ENCODE measurements around the gene ZNG1B. TPM values are rescaled to one million over a fixed set of nuclear protein-coding genes. Genes with fewer than 3 reads are reported as not detected.
A peak's percentile ranks its signal among the peaks of the same experiment; 100 is the strongest.

The ZNG1B gene
- total and polyA plus RNA-seq, 9 of the 15 experiments (the other 6 are each of a cell fraction or from before 2014, with no cell fraction given): 37.4 to 108 (median 45.0) TPM

GRCh38 chr2:113541204-113541975 is 103.9 kb downstream of the ZNG1B start (continued):
- TF ChIP-seq E2F6 (IDR thresholded peaks at IDR 0.05; ENCODE audit: borderline replicate concordance in 1 of 2, extremely low read depth in 1 of 2, insufficient read depth in 1 of 2, insufficient read length in 1 of 2, low read depth in 1 of 2, low read length in 1 of 2, poor library complexity in 1 of 2, severe bottlenecking in 1 of 2) (peak in 1 of 2 experiments; percentile 34), E2F3 (CRISPR knock-in tag; IDR thresholded peaks at IDR 0.05) (peak; percentile 48; the same call in 1 of the 2 replicates), ZNF395 (CRISPR knock-in tag; IDR thresholded peaks at IDR 0.05) (peak; percentile 55; the same call in 1 of the 2 replicates), POLR2G (IDR thresholded peaks at IDR 0.05; ENCODE audit: low read depth, low read length) (peak; percentile 82), MTA3 (IDR thresholded peaks at IDR 0.05; ENCODE audit: borderline replicate concordance) (peak; percentile 21; the same call in 1 of the 2 replicates), EGR1 (conservative IDR thresholded peaks at IDR 0.05) (peak; percentile 48), KAT7 (CRISPR knock-in tag; IDR thresholded peaks at IDR 0.05; ENCODE audit: borderline replicate concordance) (peak; percentile 40; the same call in 1 of the 2 replicates), RBFOX2 (IDR thresholded peaks at IDR 0.05; ENCODE audit: low read depth, low read length) (peak; percentile 74), SUPT5H (IDR thresholded peaks at IDR 0.05) (peak; percentile 46; the same call in 1 of the 2 replicates), ZNF592 (IDR thresholded peaks at IDR 0.05) (peak; percentile 40), PHF8 (IDR thresholded peaks at IDR 0.05; ENCODE audit: borderline replicate concordance, low read length) (peak; percentile 43; the same call in 1 of the 2 replicates), NRF1 (conservative IDR thresholded peaks at IDR 0.05 in 1 of 2, IDR thresholded peaks at IDR 0.05 in 1 of 2) (peak; percentile 58 to 62)
